ENCODE measurements around the gene ERC2. TPM values are rescaled to one million over a fixed set of nuclear protein-coding genes. Genes with fewer than 3 reads are reported as not detected.

Gene ERC2
- total RNA-seq, 3 donors from 2014 or later: 0.64 to 7.3 (median 1.3) TPM

DNA sequence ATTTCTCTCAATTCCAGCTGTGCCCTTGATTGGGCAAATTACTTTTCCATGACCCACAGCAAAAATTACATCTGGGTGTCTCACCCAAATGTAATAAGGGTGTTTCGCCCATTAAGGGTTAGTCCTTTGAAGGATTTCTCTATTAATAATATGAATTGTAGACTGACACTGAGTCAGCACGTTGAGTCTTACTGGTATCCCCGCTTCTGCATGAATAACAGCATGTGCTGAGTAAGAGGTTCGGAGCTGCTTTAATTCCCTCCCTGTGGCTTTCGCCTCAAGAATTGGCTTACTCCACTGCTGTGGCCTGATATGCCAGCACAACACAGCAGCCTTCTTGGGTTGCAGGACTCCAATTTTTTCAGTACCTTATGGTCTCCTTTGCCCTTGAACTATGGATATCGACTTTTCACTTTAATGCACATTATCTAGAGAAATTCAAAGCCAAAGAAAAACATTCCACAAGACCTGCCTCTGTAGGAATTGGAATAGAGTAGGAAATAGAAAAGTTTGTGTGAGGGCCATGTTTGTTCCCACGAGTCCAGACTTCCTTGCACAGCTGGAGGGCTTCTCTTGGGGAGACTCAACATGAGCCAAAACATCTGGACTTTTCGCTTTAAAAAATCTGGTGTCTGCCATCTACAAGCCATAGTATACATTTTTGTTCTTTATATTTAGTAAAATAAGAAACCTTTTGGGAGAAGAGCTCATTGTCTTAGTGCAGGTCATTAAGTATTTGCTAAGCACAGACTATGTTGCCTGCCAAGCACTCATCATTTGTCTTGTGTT, 20.7 kb upstream of the ERC2 start:
- H3K27me3 ChIP-seq: peaks cover 0 to 33% of the 10 kb centered on the region in 2 donors
- no peaks in the 10 kb centered on the region for H3K36me3 ChIP-seq
- H3K4me3 ChIP-seq: no peak overlapping the region
- H3K4me1 ChIP-seq: no peaks in the 10 kb centered on the region
- no peak overlapping the region for H3K27ac ChIP-seq
- H3K9me3 ChIP-seq: no peaks in the 10 kb centered on the region
- no peak for TF ChIP-seq POLR2AphosphoS5 (IDR thresholded peaks at IDR 0.05)
- TF ChIP-seq, protein P1, sequence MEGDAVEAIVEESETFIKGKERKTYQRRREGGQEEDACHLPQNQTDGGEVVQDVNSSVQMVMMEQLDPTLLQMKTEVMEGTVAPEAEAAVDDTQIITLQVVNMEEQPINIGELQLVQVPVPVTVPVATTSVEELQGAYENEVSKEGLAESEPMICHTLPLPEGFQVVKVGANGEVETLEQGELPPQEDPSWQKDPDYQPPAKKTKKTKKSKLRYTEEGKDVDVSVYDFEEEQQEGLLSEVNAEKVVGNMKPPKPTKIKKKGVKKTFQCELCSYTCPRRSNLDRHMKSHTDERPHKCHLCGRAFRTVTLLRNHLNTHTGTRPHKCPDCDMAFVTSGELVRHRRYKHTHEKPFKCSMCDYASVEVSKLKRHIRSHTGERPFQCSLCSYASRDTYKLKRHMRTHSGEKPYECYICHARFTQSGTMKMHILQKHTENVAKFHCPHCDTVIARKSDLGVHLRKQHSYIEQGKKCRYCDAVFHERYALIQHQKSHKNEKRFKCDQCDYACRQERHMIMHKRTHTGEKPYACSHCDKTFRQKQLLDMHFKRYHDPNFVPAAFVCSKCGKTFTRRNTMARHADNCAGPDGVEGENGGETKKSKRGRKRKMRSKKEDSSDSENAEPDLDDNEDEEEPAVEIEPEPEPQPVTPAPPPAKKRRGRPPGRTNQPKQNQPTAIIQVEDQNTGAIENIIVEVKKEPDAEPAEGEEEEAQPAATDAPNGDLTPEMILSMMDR (IDR thresholded peaks at IDR 0.05): no peak
- TF ChIP-seq POLR2A (IDR thresholded peaks at IDR 0.05): no peak
- no peak for DNase-seq (ENCODE audit: low spot score in 2 of 2)
- intact Hi-C loops (cut with DNase I; ENCODE audit: low total_unique reads): no loop called here

DNA sequence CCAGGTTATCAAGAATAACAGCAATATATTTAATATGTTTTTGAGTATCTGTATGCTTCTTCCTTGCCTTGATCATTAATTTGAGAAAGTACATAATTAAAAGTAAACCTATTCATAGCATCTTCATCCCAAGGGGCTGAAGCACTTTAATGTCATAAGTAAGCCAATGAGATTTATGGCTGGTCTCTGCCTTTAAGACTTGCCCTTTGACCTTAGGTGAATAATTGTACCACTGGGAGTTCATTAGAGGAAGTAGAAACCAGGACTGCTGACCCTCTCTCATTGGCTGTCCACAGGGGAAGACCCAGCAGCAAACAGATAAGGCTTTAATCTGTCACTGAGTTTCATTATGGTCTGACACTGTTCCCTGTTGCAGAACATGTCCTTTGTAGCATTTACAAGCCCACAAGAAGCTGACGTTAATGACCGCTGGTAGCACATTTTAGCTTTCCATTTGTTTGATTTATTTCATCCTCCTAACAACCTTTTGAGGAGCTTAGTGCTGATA, 16.3 kb upstream of the ERC2 start:
- no peaks in the 10 kb centered on the region for H3K36me3 ChIP-seq
- H3K27me3 ChIP-seq: peaks cover 0 to 26% of the 10 kb centered on the region in 2 donors
- H3K4me3 ChIP-seq: no peak overlapping the region
- H3K4me1 ChIP-seq: no peaks in the 10 kb centered on the region
- TF ChIP-seq, protein P1 (IDR thresholded peaks at IDR 0.05): no peak
- TF ChIP-seq POLR2AphosphoS5 (IDR thresholded peaks at IDR 0.05) (no peak), POLR2A (IDR thresholded peaks at IDR 0.05) (no peak)
- H3K9me3 ChIP-seq: no peaks in the 10 kb centered on the region
- intact Hi-C loops (cut with DNase I; ENCODE audit: low total_unique reads): no loop called here
- H3K27ac ChIP-seq: no peak overlapping the region
- DNase-seq (ENCODE audit: low spot score in 2 of 2): no peak

DNA sequence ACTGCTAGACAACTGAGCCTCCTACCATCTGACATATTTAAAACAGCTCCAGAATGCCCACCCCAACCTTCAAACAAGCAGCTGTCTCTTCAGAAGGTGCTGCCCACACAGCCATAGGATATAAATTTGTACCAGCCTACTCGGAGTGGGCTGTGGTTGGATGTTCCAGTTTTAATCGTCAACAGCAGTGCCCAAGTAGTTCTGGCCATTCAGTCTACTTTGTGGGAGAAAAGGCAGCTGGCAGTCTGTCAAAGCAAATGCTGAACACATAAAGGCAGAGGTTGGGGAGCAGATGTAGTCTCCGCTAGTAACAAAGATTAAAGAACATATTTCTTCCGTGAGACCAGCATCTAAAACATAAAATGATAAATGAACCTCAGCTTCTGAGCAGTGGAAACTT, 15.9 kb upstream of the ERC2 start:
- H3K9me3 ChIP-seq: no peaks in the 10 kb centered on the region
- TF ChIP-seq POLR2A (IDR thresholded peaks at IDR 0.05) (no peak), POLR2AphosphoS5 (IDR thresholded peaks at IDR 0.05) (no peak)
- TF ChIP-seq, protein P1 (IDR thresholded peaks at IDR 0.05): no peak

GRCh38 chr3:56477646-56478045, 9.4 kb upstream of the ERC2 start:
- Histone ChIP-seq H3K27ac (no peak overlapping the region), H3K9me3 (no peaks in the 10 kb centered on the region), H3K36me3 (no peaks in the 10 kb centered on the region), H3K4me1 (no peaks in the 10 kb centered on the region), H3K4me3 (no peak overlapping the region), H3K27me3 (peaks cover 0 to 11% of the 10 kb centered on the region in 2 donors)
- intact Hi-C loops (cut with DNase I; ENCODE audit: low total_unique reads): no loop called here
- no peak for DNase-seq (ENCODE audit: low spot score in 2 of 2)
- no peak for TF ChIP-seq POLR2A (IDR thresholded peaks at IDR 0.05)
- TF ChIP-seq, protein P1 (IDR thresholded peaks at IDR 0.05): no peak

More for the DNA sequence above, 15.9 kb upstream of the ERC2 start:
- Histone ChIP-seq H3K27me3 (peaks cover 0 to 22% of the 10 kb centered on the region in 2 donors), H3K4me1 (no peaks in the 10 kb centered on the region), H3K4me3 (no peak overlapping the region), H3K36me3 (no peaks in the 10 kb centered on the region), H3K27ac (no peak overlapping the region)
- no peak for DNase-seq (ENCODE audit: low spot score in 2 of 2)
- intact Hi-C loops (cut with DNase I; ENCODE audit: low total_unique reads): no loop called here

GRCh38 chr3:56476771-56477170, 8.5 kb upstream of the ERC2 start:
- no peak for TF ChIP-seq POLR2A (IDR thresholded peaks at IDR 0.05)
- TF ChIP-seq POLR2AphosphoS5 (IDR thresholded peaks at IDR 0.05): no peak
- TF ChIP-seq, protein P1 (IDR thresholded peaks at IDR 0.05): no peak
- Histone ChIP-seq H3K27me3 (peaks cover 0 to 11% of the 10 kb centered on the region in 2 donors), H3K36me3 (no peaks in the 10 kb centered on the region), H3K27ac (no peak overlapping the region), H3K4me3 (no peak overlapping the region), H3K4me1 (no peaks in the 10 kb centered on the region), H3K9me3 (no peaks in the 10 kb centered on the region)
- intact Hi-C loops (cut with DNase I; ENCODE audit: low total_unique reads): no loop called here
- DNase-seq (ENCODE audit: low spot score in 2 of 2): no peak

All from breast epithelium (tissue), 4 donors.